HG03175 (cell line): Measurements from ENCODE around the gene MOB2.
"Not testable (repeated sequence)": the region's sequence is repeated elsewhere in the genome, so short reads cannot be mapped to it uniquely, and the experiment has no call there.

Source experiments
- ATAC-seq: cut with Tn5 transposase; IDR thresholded peaks from one replicate; pipeline ENCODE4 v1.9.1; 2021; ENCODE audit warnings: mild to moderate bottlenecking, moderate library complexity; ENCODE audit not compliant: unreplicated experiment

The MOB2 gene

DNA sequence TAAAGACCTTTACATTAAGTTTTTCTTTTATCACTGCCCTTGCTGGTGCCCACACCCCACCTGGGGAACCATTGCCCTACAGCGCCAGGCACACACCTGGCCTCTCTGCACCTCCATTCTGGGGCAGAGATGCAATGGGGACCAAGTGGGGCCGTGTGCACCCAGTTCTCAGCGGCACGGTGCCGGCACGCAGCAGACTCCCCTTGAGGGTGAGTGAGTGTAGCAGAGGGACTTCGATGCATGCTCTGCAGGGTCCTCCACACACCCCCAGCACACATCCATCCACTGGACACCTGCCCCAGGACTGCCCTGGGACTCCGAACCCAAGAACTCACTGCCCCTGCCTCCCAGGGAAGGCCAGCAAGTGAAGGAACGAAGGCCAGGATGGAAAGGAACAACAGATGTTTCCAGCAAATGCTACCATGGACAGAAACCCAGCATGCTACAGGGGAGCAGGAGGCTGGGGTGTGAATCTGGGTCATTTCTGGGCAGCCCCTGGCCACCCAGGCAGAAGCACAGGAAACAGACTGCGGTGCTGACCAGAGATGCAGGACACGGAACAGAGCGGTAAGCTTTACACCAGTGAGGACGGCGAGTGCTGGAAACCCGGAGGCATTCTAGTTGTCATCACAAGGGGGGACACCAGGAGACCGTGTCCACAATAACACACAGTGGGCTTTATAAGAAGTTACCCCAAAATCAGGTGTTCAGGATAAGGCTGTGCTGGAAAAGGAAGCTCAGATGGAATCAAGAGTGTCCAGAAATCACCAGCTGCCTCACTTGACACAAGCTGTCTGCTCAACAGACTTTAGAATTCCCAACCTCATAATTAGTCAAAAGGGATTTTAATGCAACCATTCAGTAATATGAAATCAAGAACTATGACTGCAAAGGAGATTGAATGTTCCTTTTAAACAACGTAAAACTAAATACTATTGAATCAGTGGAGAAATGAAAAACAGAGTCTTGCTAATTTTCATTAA, 32.7 kb upstream of the MOB2 start:
- ATAC-seq, result no peak

DNA sequence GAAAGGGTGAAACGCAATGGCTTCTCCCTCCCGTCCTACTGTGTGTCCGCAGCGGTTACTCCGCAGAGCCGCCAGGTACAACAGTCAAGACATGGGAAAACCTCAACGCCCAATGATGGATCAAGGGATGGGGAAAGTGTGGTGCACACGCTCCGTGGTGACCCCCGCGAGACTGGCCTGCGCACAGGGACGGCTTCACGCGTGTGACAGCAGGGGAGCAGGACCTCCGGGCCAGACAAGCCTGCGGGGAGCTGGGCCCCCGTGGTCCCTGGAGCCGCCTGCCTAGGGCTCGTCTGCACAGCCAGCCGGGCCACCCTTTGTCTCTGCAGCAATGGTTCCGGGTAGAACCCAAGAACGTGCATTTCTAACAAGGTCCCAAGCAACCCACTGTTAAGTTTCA, 31.7 kb upstream of the MOB2 start:
- ATAC-seq, result no peak

DNA sequence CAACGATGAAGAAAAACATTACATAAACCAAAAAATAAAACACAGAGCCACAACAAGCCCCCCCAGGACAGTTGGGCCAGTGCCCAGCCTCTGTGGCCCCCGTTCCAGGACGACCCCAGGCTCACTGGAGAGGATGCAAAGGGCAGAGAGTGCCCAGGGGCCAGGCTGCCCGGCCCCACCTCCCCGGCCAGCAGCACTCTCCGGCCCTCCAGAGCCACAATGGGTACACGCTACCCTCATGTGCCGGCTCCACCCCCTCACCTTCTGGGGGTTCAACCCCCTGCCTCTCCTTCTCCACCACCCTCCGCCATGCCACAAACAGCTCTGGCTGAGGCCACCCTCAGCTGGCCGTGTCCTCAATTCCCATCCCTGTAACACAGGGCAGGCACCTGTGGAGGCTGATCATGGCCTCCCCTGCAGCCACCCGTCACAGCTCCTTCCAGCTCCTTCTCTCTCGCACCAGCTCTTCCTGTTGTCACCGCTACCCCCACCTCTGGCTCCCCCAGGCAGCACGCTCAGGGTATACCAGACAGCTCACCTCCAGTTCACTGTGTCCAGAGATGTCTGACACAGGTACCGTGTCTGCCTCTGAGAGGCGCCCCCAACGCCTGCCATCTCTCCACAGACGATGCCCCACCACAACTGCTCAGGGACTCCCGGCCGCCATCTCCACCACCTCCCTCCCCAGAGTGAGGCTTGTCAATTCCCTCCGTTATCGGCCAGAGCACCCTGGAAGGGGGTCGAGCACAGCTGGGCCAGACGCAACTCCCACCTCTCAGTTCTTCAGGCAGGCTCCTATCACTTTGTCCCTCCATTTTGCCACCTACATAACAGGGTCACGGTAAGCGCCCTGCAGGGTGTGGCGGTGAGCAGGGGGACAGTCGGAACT, 30.8 kb upstream of the MOB2 start:
- ATAC-seq, result no peak

DNA sequence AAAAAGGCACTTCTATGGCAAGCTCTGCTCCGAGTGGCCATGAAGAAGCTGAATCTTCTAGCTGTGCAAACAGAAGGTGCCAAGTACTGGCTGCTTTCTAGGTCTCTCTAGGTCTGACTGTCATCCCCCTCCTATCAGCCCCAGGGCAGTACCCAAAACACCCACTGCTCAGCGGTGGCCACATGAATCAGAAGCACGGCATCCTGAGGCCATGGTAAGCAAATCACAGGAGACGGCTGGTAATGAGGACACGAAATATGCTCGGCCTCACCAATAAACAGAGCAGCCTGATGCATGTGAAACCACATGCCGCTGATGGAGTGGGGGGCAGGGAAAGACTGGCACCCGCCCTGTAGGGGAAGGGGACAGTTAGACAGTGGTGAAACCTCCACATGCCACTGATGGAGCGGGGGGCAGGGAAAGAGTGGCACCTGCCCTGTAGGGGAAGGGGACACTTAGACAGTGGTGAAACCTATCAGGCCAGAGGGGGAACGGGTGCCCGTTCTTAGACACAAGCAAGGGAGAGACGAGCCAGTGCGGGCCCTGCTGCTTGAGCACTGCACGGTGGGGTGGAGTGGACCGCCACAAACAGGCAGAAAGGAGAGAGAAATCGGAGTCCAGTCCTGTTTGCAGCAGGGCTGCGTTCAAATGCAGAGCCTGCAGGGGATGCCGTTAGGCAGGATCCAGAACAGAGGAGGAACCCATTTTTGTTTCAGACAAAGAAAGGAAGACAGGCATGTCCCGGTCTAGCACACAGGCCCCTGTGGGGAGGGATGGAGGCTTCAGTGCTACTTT, 29.9 kb upstream of the MOB2 start:
- ATAC-seq, result no peak

DNA sequence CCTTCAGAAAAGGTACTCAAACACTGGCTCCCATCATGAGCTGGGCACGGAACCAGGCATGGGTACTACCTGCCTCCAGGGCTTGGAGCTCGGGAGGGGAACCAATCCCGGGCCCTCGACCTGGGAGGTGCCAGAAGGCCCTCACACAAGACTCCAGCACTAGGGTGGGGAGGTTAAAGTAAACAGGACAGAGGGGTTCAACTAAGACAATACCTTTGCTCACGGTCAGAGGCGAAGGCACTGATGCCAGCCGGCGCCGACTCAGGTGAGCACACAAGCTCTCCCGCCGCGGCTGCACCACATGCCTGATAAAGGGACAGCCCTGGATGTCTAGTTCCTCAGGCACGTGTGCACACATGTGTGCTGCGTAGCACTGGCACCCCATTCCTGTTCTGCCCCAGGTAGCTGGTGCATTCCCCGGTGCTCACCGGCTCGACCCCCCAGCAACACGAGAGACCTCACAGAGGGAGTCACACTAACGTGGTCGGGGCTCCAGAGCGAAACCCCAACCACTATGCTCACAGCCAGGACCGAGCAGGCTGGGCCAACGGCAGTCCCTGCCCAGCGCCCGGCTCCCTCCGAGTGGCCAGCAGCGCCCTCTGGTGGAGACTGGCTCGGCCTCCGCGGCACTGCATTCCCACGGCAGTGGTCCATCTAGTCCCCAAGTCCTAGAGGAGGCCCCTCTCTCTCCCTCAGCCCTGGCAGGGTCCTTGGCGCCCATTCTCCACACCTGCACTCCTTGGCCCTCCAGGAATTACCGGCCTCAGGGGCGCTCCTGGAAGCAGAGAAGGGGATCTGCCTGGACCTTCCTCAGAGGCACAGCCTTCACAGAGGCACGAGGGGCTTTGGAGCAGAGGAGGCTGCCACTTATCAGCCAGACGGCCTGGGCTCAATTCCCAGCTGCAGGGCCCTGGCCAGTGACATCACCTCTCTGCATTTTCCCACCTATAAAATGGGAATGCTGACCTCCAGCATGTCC, 28.8 kb upstream of the MOB2 start:
- no peak for ATAC-seq

DNA sequence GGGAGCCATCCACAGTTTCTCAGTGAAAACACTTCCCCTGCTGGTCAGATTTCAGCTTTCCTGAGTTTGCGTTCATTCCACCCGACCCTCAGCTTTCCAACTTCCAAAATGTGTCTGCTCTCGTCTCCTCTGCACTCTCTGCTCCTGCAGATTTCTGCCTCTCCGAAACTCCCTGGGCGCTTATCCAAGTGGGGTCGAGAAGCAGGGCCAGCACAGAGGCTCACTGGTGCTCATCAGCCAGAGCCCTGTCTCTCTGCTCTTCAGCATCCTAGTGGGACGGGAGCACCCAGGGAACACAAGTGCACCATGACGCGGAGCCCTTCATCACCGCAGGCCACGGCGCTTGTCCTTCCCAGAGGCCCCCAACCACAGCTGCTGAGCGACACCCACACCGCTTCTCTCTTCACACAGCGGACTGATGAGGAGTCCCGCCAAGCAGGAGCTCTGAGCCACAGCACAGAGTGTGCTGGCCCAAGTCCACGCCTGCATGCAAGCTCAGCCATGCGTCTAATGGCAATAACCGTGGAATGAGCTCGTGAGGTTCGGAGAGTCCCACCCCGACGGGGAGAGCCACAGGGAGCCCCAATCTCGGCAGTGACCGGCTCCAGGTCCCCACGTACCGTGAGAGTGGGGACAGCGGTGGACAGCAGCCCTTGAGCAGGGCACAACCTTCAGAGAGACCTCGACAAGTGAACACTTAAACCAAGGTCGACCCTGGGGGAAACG, 27.9 kb upstream of the MOB2 start:
- ATAC-seq, result no peak

DNA sequence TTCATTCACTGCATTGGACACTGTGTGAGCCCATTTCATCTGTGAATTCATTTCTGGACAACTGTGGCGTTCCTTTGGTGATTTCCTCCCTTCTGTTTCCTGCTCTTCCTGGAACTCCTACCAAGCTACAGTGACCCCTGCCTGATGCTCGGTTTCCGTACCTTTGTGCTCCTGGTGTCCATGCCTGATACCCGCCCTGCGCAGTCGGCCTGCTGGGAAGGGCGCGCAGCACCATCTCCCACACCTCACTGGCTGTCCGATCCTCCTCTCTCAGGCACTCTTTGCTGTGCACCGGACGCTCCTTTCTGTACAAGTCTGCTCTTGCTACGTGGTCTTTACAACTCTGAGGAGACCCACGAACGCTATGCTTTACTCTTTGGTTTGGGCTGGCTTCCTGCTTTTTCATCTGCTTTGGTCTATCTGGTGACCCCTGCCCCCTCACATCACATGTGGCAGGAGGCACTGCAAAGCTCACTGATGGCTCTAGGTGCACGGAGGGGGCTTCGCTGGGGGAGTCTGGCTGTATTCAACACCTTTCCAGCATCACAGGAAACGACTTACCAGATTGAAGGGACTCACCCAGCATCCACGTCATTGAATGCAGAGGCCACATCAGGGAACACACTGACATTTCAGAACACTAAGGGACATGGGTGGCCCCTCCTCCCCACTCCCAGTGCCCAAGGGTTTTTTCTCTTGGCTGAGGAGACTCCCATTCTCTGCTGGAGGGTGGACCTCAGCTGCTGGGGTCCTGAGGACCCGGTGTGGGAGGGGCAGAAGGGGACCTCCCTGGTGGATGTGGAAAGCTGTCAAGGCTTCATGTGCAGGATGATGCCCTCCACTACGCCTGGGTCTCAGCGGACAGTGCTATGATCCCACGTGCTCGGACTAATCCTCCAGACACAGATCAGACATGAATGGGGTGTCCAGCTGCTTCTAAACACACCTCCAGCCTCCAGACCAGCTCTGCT, 27.0 kb upstream of the MOB2 start:
- ATAC-seq, result no peak

DNA sequence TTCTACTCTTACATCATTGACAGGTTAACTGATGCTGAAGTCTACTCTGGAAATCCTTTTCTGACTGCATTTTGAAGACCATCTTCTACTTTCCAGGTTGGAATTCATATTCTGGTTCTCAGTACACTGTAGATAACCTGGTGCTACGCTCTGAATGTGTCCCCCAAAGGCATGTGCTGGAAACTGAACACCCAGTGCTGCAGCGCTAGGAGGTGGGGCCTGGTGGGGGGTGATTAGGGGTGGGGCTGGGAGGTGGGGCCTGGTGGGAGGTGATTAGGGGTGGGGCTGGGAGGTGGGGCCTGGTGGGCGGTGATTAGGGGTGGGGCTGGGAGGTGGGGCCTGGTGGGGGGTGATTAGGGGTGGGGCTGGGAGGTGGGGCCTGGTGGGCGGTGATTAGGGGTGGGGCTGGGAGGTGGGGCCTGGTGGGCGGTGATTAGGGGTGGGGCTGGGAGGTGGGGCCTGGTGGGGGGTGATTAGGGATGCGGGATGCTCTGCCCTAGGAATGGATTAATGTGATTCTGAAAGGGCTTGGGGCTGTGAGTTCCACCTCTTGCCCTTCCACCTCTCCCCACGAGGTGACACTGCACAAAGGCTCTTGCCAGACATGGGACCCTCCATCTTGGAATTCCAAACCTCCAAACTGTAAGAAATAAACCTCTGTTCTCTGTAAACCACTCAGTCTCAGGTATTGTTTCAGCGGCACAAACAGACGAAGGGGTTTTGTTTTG, 26.1 kb upstream of the MOB2 start:
- not testable (repeated sequence) for ATAC-seq

DNA sequence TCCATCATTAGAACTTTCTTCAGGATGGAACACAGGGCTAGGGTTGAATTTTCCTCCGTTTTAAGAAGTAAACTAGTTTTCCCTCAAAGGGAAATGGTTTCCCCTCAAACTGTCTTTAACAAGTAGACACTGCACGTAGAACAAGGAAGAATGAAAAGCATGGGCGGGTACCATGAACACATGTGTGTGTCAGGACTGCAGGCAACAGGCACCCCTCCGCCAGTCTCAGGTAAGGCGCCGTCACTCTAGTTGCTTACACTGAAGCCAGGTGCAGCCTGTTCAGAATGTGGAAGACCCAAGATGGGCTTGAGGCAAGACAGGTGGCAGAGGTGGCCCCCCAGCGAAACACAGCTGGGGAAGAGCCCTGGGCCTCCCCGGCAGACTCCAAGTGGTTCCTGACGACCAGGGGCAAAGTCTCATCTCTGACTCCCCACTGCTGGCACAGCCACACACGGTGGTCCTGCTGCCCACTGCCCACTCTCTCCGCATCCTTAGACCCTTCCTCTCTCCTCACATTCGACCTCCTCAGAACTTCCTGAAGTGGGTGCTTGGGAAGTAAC, 25.4 kb upstream of the MOB2 start:
- no peak for ATAC-seq

DNA sequence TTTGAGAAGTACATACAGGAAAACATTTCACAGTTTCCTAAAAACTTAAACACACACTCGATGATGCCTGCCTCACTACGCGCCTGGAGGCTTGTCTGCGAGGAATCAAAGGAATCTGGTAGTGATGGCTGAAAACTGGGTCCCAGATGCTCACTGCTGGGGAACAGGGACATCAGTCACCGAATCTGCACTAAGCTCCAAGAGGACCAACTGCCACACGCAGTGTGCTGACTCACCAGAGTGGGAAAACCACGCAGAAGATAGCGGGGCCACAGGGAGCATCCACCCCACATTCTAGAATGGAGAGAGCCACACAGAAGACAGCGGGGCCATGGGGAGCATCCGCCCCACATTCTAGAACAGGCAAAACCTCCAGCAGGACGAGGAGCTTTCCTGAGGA, 24.3 kb upstream of the MOB2 start:
- ATAC-seq, result no peak

DNA sequence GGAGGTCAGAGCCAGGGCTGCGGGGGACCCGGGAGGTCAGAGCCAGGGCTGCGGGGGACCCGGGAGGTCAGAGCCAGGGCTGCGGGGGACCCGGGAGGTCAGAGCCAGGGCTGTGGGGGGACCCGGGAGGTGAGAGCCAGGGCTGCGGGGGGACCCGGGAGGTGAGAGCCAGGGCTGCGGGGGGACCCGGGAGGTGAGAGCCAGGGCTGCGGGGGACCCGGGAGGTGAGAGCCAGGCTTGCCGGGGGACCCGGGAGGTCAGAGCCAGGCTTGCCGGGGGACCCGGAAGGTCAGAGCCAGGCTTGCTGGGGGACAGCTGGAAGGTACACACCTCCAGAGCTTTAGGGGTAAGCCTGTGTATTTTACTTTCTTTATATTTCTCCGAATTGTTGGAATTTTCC, 23.8 kb upstream of the MOB2 start:
- ATAC-seq, result not testable (repeated sequence)

DNA sequence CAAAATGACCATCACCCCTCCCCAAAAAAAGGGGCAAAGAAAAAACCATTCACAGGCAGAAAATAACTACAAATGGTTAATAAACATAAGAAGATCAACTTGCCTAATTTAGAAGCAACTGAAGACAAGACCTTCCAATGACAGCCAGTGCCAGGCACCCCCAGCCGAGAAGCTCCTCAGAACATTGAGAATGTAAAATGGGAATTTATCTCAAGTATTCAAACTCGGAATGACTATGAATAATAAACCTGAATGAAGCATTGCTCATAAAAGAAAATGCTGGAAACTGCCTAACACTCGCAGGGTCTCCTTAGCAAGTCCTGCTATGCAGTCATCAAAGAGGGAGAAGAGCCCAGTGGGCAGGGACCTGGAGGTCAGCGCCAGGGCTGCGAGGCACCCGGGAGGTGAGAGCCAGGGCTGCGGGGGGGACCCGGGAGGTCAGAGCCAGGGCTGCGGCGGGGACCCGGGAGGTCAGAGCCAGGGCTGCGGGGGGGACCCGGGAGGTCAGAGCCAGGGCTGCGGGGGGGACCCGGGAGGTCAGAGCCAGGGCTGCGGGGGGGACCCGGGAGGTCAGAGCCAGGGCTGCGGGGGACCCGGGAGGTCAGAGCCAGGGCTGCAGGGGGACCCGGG, 23.2 kb upstream of the MOB2 start:
- no peak for ATAC-seq

DNA sequence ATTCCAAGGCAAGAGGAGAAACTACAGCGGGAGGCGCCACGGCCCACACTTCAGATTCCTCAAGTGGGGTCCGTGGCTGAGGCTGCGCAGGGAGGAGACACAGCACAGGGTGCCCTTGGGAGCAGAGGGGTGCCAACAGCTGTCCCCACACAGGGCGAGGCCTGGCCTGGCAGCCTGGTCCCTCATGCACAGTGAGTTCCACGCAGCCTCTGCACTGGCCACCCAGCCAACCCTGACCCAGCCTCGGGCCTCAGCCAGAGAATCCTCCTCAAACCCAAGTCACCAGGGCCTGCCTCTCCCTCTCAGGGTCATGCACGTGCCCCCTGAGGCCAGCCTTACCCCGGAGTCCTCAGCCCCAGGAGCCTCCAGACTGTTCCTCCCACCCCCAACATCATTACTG, 22.4 kb upstream of the MOB2 start:
- ATAC-seq, result no peak

DNA sequence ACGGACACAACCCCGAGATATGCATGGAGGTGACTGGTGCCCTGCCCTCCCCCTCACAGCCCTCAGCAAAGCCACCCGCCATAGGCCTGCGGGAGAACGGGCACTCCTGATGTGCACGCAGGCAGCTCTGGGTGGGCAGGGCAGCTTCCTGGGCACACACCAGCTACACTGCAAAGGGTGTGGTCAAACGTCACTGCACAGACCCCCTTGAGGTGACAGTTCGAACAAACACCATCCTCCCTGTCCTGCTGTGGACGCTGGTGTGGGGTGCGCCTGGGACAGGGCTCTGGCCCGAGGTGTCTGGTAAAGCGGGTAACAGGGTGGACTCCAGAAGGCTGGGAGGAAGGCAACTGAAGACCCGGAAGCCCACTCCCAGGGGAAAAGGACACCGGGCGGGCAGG, 21.9 kb upstream of the MOB2 start:
- ATAC-seq, result no peak

DNA sequence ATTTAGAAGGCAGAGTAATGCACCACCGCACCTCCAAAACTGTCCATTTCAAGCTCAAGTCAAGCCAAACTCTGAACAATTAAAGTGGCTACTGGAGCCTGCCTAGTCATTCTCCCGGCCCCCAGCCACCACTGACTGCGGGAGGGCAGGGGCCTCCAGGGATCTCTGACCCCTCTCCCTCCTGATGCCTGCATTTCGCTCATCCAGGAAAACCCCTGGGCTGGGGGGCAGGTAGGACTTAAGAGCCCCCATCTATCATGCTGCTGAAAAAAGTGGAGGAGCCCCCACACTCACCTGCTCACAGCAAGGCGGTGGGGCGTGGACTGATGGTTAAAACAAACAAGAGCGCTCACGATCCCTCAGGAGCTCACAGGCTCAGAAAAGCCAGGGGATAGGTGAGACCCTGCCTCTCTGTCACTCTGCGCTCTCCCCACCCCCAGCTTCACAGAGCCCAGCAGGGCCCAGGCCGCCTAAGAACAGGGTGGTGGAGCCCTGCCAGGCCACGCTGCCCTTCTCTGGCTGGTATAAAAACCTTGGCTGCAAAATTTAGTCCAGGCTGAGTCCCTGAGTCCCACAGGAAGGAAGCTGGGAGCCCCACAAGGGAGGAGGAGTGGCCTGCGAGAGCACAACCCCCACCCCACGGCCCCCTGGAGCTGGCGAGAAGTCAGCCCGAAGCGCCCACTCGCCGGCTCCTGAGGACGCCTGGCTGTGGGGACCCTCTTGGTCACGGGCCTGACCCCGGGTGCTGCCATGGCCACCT, 21.0 kb upstream of the MOB2 start:
- no peak for ATAC-seq

DNA sequence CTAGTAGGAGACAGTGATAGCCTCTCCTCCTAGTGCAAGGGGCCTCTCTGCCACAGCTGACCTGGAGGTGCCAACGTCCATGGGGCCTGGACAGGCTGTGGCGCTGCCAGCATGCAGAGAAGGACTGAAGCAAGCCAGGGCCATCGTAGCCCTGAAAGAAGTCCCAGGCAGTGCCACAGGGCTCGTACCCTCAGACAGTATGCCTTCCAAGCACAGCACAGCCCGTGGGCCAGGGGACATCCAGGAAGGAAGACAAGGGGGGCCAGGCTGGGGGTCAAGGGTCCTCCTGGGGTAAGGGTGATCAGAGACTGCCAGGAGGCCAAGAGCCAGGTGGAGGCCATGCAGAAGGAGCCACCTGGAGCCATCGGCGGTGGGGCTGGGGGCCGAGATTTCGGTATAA, 20.4 kb upstream of the MOB2 start:
- no peak for ATAC-seq
